ENCODE results near the gene OR10D3. TPM values are rescaled to one million over a fixed set of nuclear protein-coding genes. Genes with fewer than 3 reads are reported as not detected.
"Not testable (repeated sequence)": the region's sequence is repeated elsewhere in the genome, so short reads cannot be mapped to it uniquely, and the experiment has no call there.

The OR10D3 gene
- polyA plus RNA-seq, 1 donor (not counting 4 experiments of a cell fraction or from before 2014, with no cell fraction given): not detected

DNA sequence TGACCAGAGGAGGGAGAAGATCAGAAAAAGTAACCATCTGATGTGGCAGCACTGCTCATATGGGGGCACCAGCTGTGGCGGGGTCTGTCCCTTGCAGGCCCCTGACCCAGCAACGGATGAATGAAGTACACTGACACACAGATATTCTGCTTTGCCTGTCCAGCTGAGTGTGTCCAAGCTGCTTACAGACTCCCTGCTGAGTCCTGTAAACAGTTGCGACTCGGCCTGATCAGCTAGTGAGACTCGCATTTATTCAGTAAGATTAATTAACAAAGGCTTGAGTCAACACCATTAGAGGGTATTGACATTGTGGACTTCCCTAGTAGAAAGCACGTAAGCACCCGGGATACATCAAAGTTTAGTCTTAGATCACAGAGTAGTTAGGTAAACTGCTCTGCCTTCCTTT lies 15.3 kb upstream of the OR10D3 start:
- Histone ChIP-seq H3K9ac (ENCODE audit: control insufficient read depth, extremely low read depth, insufficient read depth, low read length) (no peak overlapping the region), H3K4me1 (ENCODE audit: control insufficient read depth, extremely low read depth, insufficient read depth, low read length) (no peaks in the 10 kb centered on the region), H3K4me2 (ENCODE audit: control insufficient read depth, extremely low read depth, insufficient read depth, low read depth, low read length) (no peak overlapping the region), H3K9me3 (ENCODE audit: control insufficient read depth, low read depth, low read length) (no peaks in the 10 kb centered on the region), H3K9me1 (ENCODE audit: control insufficient read depth, extremely low read depth, insufficient read depth, low read length) (no peaks in the 10 kb centered on the region), H4K20me1 (ENCODE audit: control insufficient read depth, extremely low read depth, insufficient read depth, low read length) (no peaks in the 10 kb centered on the region), H3K4me3 (ENCODE audit: control insufficient read depth in 2 of 3, extremely low read depth in 1 of 3, insufficient read depth in 2 of 3, low read depth in 1 of 3, low read length in 3 of 3) (no peak overlapping the region), H3K27ac (ENCODE audit: control insufficient read depth, insufficient read depth, low read length) (no peak overlapping the region), H3K36me3 (ENCODE audit: control insufficient read depth in 2 of 2, extremely low read depth in 1 of 2, insufficient read depth in 2 of 2, low read length in 2 of 2) (no peaks in the 10 kb centered on the region), H3K27me3 (ENCODE audit: control insufficient read depth, extremely low read depth, insufficient read depth, low read length) (no peaks in the 10 kb centered on the region), H3K79me2 (ENCODE audit: control insufficient read depth, insufficient read depth, low read length) (no peaks in the 10 kb centered on the region), H2AFZ (ENCODE audit: control insufficient read depth, low read length) (no peak overlapping the region)
- FAIRE-seq (no peak), DNase-seq (ENCODE audit: low read depth, low spot score) (no peak)
- dilution Hi-C loops (cut with MboI; ENCODE audit: extremely low pct_ligation_motif_present, low sequenced_read_pairs): no loop called here
- TF ChIP-seq EZH2 (IDR thresholded peaks at IDR 0.05; ENCODE audit: low read length): no peak

DNA sequence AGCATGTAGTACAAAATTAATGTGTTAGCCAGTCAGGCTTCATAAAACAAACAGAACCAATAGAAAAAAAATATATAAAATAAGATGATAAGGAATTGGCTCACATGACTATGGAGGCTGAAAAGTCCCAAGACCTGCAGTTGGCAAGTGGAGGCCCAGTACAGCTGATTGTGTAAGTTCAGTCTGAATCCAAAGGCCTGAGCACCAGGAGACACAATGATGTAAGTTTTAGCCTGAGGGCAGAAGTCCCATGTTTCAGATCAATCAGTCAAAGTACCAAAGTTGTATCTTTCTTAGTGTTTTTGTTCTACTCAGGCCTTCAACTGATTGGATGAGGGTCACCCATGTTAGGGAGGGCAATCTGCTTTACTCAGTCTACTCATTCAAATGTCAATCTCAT lies 14.3 kb upstream of the OR10D3 start:
- no peak for TF ChIP-seq EZH2 (IDR thresholded peaks at IDR 0.05; ENCODE audit: low read length)
- H3K36me3 ChIP-seq (ENCODE audit: control insufficient read depth in 2 of 2, extremely low read depth in 1 of 2, insufficient read depth in 2 of 2, low read length in 2 of 2): no peaks in the 10 kb centered on the region
- H3K4me1 ChIP-seq (ENCODE audit: control insufficient read depth, extremely low read depth, insufficient read depth, low read length): no peaks in the 10 kb centered on the region
- dilution Hi-C loops (cut with MboI; ENCODE audit: extremely low pct_ligation_motif_present, low sequenced_read_pairs): no loop called here
- H3K4me2 ChIP-seq (ENCODE audit: control insufficient read depth, extremely low read depth, insufficient read depth, low read depth, low read length): no peak overlapping the region
- FAIRE-seq (no peak), DNase-seq (ENCODE audit: low read depth, low spot score) (no peak)
- no peak overlapping the region for H2AFZ ChIP-seq (ENCODE audit: control insufficient read depth, low read length)
- no peaks in the 10 kb centered on the region for H4K20me1 ChIP-seq (ENCODE audit: control insufficient read depth, extremely low read depth, insufficient read depth, low read length)
- H3K27me3 ChIP-seq (ENCODE audit: control insufficient read depth, extremely low read depth, insufficient read depth, low read length): no peaks in the 10 kb centered on the region
- no peaks in the 10 kb centered on the region for H3K9me3 ChIP-seq (ENCODE audit: control insufficient read depth, low read depth, low read length)
- no peaks in the 10 kb centered on the region for H3K9me1 ChIP-seq (ENCODE audit: control insufficient read depth, extremely low read depth, insufficient read depth, low read length)
- no peak overlapping the region for H3K9ac ChIP-seq (ENCODE audit: control insufficient read depth, extremely low read depth, insufficient read depth, low read length)
- H3K4me3 ChIP-seq (ENCODE audit: control insufficient read depth in 2 of 3, extremely low read depth in 1 of 3, insufficient read depth in 2 of 3, low read depth in 1 of 3, low read length in 3 of 3): no peak overlapping the region
- H3K27ac ChIP-seq (ENCODE audit: control insufficient read depth, insufficient read depth, low read length): no peak overlapping the region
- H3K79me2 ChIP-seq (ENCODE audit: control insufficient read depth, insufficient read depth, low read length): no peaks in the 10 kb centered on the region

GRCh38 chr11:124170315-124170714 lies 12.8 kb upstream of the OR10D3 start:
- H3K9me1 ChIP-seq (ENCODE audit: control insufficient read depth, extremely low read depth, insufficient read depth, low read length); dilution Hi-C loops (cut with MboI; ENCODE audit: extremely low pct_ligation_motif_present, low sequenced_read_pairs); H3K9ac ChIP-seq (ENCODE audit: control insufficient read depth, extremely low read depth, insufficient read depth, low read length); DNase-seq (ENCODE audit: low read depth, low spot score); H3K4me2 ChIP-seq (ENCODE audit: control insufficient read depth, extremely low read depth, insufficient read depth, low read depth, low read length); H3K4me3 ChIP-seq (ENCODE audit: control insufficient read depth in 2 of 3, extremely low read depth in 1 of 3, insufficient read depth in 2 of 3, low read depth in 1 of 3, low read length in 3 of 3); H3K4me1 ChIP-seq (ENCODE audit: control insufficient read depth, extremely low read depth, insufficient read depth, low read length); H3K27me3 ChIP-seq (ENCODE audit: control insufficient read depth, extremely low read depth, insufficient read depth, low read length); H4K20me1 ChIP-seq (ENCODE audit: control insufficient read depth, extremely low read depth, insufficient read depth, low read length); H3K27ac ChIP-seq (ENCODE audit: control insufficient read depth, insufficient read depth, low read length); H3K36me3 ChIP-seq (ENCODE audit: control insufficient read depth in 2 of 2, extremely low read depth in 1 of 2, insufficient read depth in 2 of 2, low read length in 2 of 2); FAIRE-seq; H2AFZ ChIP-seq (ENCODE audit: control insufficient read depth, low read length); H3K79me2 ChIP-seq (ENCODE audit: control insufficient read depth, insufficient read depth, low read length); H3K9me3 ChIP-seq (ENCODE audit: control insufficient read depth, low read depth, low read length): not testable (repeated sequence)

Data from keratinocyte (primary cell).